Upper lobe of right lung (tissue), 1 donor: Measurements from ENCODE around the gene PLBD1. TPM values are rescaled to one million over a fixed set of nuclear protein-coding genes. Genes with fewer than 3 reads are reported as not detected.

Experiments
- ATAC-seq: fragments of 200-7000 bp; cut with Tn5 transposase; one replicate; pipeline ENCODE4 v1.9.1; 2020; ENCODE audit warnings: mild to moderate bottlenecking, moderate library complexity
- DNase-seq: peaks from one replicate; pipeline ENCODE4 v3.0.0-alpha.2; 2020
- H3K27ac ChIP-seq: fragments of 200-600 bp; one replicate; pipeline ENCODE4 v1.8.0; 2022
- H3K27me3 ChIP-seq: fragments of 200-600 bp; one replicate; pipeline ENCODE4 v1.8.0; 2022; ENCODE audit warnings: mild to moderate bottlenecking
- H3K36me3 ChIP-seq: fragments of 200-600 bp; one replicate; pipeline ENCODE4 v1.8.0; 2022
- H3K4me1 ChIP-seq: fragments of 200-600 bp; one replicate; pipeline ENCODE4 v1.8.0; 2022
- H3K4me3 ChIP-seq: fragments of 200-600 bp; one replicate; pipeline ENCODE4 v1.8.0; 2022; ENCODE audit warnings: mild to moderate bottlenecking
- H3K9me3 ChIP-seq: fragments of 200-600 bp; one replicate; pipeline ENCODE4 v1.8.0; 2022
- intact Hi-C: fragments of 100-400 bp; cut with DNase I; formaldehyde crosslinking; loops from one replicate; pipeline ENCODE4 v1.11.0; 2022
- long read RNA-seq: library from polyadenylated mRNA; unstranded; transcript quantifications from one replicate; pipeline ENCODE4 v2.0.0, GENCODE V29; 2021
- total RNA-seq: library from RNA; stranded (reverse); fragmentation: NEBNext Ultra II Directional; extraction: Animal tissue kit (Norgen Biotek cat#: 25700); gene quantifications from one replicate; pipeline ENCODE4 v1.2.1, GENCODE V29; 2021
- TF ChIP-seq, protein P1 (sequence below): fragments of 200-600 bp; IDR thresholded peaks from one replicate; pipeline ENCODE4 v1.8.0; 2022; ENCODE audit warnings: antibody characterized with exemption
- donor health status: DM: no; HTN: yes; CAD: no; lungs with severe emphysema.

PLBD1 gene, protein sequence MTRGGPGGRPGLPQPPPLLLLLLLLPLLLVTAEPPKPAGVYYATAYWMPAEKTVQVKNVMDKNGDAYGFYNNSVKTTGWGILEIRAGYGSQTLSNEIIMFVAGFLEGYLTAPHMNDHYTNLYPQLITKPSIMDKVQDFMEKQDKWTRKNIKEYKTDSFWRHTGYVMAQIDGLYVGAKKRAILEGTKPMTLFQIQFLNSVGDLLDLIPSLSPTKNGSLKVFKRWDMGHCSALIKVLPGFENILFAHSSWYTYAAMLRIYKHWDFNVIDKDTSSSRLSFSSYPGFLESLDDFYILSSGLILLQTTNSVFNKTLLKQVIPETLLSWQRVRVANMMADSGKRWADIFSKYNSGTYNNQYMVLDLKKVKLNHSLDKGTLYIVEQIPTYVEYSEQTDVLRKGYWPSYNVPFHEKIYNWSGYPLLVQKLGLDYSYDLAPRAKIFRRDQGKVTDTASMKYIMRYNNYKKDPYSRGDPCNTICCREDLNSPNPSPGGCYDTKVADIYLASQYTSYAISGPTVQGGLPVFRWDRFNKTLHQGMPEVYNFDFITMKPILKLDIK
- total RNA-seq: 49.3 TPM
- long read RNA-seq, transcript PLBD1-201 (11 exons, 2,426 nt): major isoform, 118 of 127 reads
- long read RNA-seq, partial matches to known transcripts: 0 of 127 reads
- long read RNA-seq, other reads (novel, unspliced or antisense): 9 of 127 reads

DNA sequence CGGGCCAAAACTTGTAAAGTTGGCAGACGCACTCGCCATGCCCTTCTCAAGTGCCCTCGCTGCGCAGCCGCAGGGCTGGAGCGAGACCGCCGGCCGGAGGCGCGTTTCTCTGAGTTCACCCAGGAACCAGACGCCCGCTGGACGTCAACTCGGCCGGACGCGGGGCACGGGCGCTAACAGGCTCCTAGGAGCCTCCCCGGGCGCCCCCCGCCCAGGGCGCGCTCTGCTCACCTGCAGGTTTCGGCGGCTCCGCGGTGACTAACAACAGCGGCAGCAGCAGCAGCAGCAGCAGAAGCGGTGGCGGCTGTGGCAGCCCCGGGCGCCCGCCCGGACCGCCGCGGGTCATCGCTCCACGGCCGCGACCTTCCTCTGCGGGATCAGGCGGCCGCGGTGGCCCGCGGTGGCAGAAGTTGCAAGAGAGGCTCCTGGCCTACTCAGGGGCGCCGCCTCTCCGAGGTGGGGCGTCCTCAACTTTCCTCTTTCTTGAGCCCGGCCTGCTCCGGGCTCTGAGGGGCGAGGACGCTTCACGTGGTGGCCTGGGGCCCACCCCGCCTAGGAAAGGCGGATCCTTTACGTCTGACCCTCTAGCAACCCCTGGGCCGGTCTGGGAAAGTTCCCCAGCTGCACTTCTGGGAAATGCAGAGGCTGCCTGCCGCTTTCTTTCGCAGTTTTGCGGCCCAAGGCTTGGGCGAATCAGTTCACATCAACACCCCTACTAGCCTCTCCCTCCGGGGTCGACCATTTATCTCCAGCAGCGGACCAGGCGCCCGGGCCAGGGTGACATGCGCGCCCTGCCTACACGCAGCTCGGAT lies at the start of gene PLBD1:
PLBD1 (minus strand) TSS at position 533 of the 812 bp plus-strand sequence; CDS start at position 346, 187 bp downstream.
- intact Hi-C loops: no loop called here
- H3K4me3 ChIP-seq: peak within 1 kb of the TSS; percentile 62
- TF ChIP-seq, protein P1, sequence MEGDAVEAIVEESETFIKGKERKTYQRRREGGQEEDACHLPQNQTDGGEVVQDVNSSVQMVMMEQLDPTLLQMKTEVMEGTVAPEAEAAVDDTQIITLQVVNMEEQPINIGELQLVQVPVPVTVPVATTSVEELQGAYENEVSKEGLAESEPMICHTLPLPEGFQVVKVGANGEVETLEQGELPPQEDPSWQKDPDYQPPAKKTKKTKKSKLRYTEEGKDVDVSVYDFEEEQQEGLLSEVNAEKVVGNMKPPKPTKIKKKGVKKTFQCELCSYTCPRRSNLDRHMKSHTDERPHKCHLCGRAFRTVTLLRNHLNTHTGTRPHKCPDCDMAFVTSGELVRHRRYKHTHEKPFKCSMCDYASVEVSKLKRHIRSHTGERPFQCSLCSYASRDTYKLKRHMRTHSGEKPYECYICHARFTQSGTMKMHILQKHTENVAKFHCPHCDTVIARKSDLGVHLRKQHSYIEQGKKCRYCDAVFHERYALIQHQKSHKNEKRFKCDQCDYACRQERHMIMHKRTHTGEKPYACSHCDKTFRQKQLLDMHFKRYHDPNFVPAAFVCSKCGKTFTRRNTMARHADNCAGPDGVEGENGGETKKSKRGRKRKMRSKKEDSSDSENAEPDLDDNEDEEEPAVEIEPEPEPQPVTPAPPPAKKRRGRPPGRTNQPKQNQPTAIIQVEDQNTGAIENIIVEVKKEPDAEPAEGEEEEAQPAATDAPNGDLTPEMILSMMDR: no peak
- H3K27ac ChIP-seq: peak within 1 kb of the TSS; percentile 87
- DNase-seq (peak; percentile 91), ATAC-seq (peak; percentile 92)
- H3K36me3 ChIP-seq: no peaks in the 10 kb centered on the region
- H3K27me3 ChIP-seq: no peaks in the 10 kb centered on the region
- peaks cover 3% of the 10 kb centered on the region for H3K4me1 ChIP-seq
- H3K9me3 ChIP-seq: no peaks in the 10 kb centered on the region

DNA sequence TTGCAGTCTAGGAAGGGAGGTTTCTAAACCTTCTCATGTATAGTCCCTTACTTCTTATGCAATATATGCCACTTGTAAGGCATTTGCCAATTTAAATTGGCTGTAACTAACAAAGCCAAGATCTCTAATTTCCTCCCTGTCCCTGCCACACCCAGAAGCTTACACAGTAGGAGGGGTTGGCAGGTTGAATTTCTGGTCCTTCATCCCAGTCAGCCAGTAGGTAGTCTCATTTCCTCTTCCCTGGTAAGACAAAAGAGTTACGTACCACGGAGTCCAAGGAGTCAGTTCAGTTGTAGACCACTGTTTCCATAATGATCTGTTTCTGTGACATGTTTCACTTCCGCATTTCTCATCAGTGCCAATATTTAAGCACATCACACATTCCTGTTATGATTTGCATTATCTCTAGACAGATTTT lies 47.0 kb upstream of the PLBD1 start:
- Histone ChIP-seq H3K4me1 (no peaks in the 10 kb centered on the region), H3K27me3 (no peaks in the 10 kb centered on the region), H3K36me3 (no peaks in the 10 kb centered on the region), H3K4me3 (no peak overlapping the region), H3K27ac (no peak overlapping the region), H3K9me3 (no peaks in the 10 kb centered on the region)
- intact Hi-C loops: no loop called here
- TF ChIP-seq, protein P1: no peak
- no peak for DNase-seq
- peak; percentile 72 for ATAC-seq

DNA sequence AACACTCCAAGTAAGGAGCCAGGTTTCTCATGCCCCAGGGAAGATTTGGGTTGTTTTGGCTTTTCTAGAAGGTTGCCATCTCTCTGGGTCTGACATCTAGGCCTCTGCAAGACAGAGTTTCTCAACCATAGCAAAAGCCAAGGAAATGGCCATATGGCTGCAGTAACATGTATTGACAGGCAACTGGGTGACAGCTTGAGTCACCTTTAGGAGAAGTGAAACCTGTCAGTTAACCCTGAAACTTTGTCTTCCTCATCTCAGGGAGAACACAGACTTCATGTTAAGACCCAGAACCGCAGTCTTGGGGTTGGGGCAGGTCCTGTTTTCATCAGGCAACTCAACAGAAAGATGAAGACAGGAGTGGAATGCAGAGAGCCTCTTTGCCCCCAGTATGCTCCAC lies 46.0 kb upstream of the PLBD1 start:
- DNase-seq (no peak), ATAC-seq (peak; percentile 71)
- Histone ChIP-seq H3K36me3 (no peaks in the 10 kb centered on the region), H3K27ac (no peak overlapping the region), H3K4me1 (no peaks in the 10 kb centered on the region), H3K4me3 (no peak overlapping the region), H3K27me3 (no peaks in the 10 kb centered on the region), H3K9me3 (no peaks in the 10 kb centered on the region)
- intact Hi-C loops: no loop called here
- TF ChIP-seq, protein P1: no peak

DNA sequence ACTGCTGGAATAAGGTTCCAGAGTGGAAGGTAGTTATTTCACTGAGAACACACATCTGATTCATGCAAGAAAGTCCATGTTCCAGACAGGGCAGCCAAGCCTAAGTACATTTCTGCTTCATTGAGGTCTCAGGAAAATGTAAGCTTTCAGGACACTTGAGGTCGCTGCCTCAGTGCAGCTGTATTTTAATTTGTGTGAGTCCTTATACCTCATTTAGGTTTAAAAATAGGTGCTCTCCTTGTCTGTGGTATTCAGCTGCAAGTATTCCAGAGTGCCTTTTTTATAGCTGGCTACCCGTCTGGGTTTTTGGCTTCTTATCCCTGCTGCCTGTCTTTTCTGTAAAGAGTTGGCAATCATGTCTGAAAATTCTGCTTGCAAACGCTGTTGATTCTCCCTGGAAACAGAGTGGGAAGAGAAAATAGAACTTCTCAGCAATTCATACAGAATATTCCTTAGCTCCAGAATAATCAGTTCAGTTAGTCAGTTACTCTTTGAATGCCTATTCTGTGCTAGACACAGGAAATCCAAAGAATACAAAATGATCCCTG lies 45.3 kb upstream of the PLBD1 start:
- intact Hi-C loops: no loop called here
- no peak for DNase-seq
- no peak overlapping the region for H3K4me3 ChIP-seq
- no peak for ATAC-seq
- no peak overlapping the region for H3K27ac ChIP-seq
- no peaks in the 10 kb centered on the region for H3K27me3 ChIP-seq
- no peaks in the 10 kb centered on the region for H3K9me3 ChIP-seq
- no peaks in the 10 kb centered on the region for H3K36me3 ChIP-seq
- no peaks in the 10 kb centered on the region for H3K4me1 ChIP-seq
- TF ChIP-seq, protein P1: no peak

DNA sequence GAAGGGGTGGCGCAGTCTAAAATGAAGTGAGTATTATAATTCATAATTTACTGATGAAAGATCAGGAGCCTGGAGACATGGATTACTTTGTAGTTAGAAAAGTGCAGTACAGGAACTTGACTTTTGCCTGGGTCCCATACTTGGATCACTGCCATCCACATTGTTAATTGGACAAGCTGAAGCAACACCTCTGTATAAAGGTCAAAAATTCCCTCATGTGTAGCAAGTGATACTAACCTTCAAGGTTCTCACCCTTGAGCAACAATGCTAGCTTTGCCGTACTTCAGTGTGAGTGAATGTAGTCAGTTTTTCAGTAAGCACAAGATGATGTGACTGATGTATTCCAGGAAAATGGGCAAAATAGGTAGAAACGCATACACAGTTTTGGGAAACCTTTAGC lies 44.6 kb upstream of the PLBD1 start:
- intact Hi-C loops: no loop called here
- ATAC-seq: no peak
- no peaks in the 10 kb centered on the region for H3K27me3 ChIP-seq
- no peak overlapping the region for H3K27ac ChIP-seq
- TF ChIP-seq, protein P1: no peak
- H3K4me1 ChIP-seq: no peaks in the 10 kb centered on the region
- no peak for DNase-seq
- no peaks in the 10 kb centered on the region for H3K9me3 ChIP-seq
- no peak overlapping the region for H3K4me3 ChIP-seq
- no peaks in the 10 kb centered on the region for H3K36me3 ChIP-seq
